ENCODE data around the gene SLC13A2. TPM values are rescaled to one million over a fixed set of nuclear protein-coding genes. Genes with fewer than 3 reads are reported as not detected.
"Not testable (repeated sequence)": the region's sequence is repeated elsewhere in the genome, so short reads cannot be mapped to it uniquely, and the experiment has no call there.

Gene SLC13A2
- polyA plus RNA-seq, 3 donors: 0.03 to 0.09 TPM; not detected in 1

DNA sequence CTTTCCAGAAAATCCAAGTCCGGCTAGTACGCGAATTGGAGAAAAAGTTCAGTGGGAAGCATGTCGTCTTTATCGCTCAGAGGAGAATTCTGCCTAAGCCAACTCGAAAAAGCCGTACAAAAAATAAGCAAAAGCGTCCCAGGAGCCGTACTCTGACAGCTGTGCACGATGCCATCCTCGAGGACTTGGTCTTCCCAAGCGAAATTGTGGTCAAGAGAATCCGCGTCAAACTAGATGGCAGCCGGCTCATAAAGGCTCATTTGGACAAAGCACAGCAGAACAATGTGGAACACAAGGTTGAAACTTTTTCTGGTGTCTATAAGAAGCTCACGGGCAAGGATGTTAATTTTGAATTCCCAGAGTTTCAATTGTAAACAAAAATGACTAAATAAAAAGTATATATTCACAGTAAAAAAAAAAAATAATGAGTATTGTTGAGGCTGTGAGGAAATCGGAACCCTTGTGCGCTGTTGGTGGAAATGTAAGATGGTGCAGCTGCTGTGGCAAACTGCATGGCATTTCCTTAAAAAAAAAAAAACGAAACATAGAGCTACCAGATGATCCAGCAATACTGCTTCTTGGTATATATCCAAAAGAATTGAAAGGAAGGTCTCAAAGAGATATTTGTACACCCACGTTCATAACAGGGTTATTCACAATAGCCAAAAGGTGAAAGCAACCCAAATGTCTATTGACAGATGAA lies 5.3 kb upstream of the SLC13A2 start:
- not testable (repeated sequence) for H3K27ac ChIP-seq (ENCODE audit: low read depth, low read length)
- 61 to 85% (median 72%) methylated on average over 15 to 18 of the region's 20 CpGs for WGBS, 3 donors

- no peak overlapping the region for H3K27ac ChIP-seq (ENCODE audit: low read depth, low read length)
Measured at GRCh38 chr17:28468781-28469180, 4.7 kb upstream of the SLC13A2 start.

DNA sequence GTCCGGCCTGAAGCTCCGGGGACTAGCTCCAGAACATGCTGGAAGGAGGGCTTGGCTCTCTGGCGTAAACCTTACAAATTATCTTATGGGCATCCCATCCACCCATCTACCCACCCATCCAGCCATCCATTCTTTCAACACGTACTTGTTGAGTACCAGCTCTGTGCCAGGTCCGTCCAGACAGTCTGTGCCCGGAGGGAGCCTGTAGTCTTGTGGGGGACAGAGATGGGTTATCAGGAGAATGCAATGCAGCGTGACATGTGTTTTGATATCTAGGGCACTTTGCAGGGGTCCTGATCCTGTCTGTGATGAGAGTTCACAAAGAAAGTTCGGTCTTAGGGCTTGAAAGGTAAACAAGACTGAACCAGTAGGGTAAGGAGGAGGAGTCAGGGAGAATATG lies 4.1 kb upstream of the SLC13A2 start:
- H3K27ac ChIP-seq (ENCODE audit: low read depth, low read length): no peak overlapping the region
- WGBS, 3 donors: 78 to 87% (median 83%) methylated on average over 8 of the region's 8 CpGs

DNA sequence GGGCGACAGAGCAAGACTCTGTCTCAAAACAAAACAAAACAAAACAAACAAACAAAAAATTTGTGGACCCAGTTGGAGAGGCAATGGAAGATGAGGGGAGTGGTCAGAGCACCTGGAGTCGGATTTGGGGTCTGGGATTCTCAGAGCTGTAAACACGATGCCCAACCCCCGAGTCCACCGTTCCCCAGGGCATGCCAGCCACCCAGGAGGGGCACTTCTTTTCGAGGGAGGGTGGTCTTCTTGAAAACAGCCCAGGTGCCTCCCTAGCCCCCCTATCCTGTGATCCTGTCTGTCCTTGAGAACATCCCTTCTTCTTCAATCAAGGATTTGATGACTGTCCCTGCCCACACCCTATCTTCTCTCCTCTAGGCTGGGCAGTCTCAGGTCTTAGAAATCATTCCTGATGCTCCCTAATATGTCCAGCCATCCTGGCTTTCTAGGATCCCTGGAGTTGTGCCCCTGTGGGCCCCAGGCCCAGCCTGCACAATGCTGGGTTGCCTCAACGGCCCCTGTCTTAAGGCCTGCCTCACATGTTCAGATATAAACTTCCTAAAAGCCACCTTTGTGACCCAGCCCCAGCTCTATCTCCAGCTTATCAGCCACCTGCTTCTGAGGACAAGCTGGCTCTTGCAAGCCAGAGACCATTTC lies 3.1 kb upstream of the SLC13A2 start:
- 76 to 80% (median 79%) methylated on average over 7 of the region's 7 CpGs for WGBS, 3 donors
- H3K27ac ChIP-seq (ENCODE audit: low read depth, low read length): no peak overlapping the region

DNA sequence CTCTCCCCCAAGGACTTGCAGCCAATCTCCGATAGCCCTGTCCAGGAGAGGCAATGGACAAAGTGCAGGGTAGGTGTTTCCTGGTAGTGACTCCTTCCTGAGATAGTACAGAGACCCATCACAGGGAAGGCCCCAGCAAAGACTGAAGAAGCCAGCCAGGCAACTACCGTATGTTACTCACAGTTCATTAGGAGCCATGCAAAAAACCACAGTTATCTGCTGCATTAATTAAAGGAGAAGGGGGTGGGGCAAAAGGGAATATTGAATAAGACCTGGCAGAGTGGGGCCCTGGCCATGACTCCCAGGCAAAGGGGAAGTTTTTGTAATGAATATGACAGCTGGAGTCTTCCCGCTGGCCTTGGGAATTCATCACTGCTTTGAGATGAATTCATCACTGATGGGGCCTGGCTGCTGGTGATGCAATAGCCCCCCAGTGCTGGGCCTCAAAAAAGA lies 2.5 kb upstream of the SLC13A2 start:
- WGBS, 3 donors: 31 to 59% (median 39%) methylated on average over 3 of the region's 3 CpGs
- no peak overlapping the region for H3K27ac ChIP-seq (ENCODE audit: low read depth, low read length)

GRCh38 chr17:28471531-28472342 lies 1.7 kb upstream of the SLC13A2 start:
- WGBS, 3 donors: 72 to 83% (median 73%) methylated on average over 15 of the region's 15 CpGs
- H3K27ac ChIP-seq (ENCODE audit: low read depth, low read length): no peak overlapping the region

DNA sequence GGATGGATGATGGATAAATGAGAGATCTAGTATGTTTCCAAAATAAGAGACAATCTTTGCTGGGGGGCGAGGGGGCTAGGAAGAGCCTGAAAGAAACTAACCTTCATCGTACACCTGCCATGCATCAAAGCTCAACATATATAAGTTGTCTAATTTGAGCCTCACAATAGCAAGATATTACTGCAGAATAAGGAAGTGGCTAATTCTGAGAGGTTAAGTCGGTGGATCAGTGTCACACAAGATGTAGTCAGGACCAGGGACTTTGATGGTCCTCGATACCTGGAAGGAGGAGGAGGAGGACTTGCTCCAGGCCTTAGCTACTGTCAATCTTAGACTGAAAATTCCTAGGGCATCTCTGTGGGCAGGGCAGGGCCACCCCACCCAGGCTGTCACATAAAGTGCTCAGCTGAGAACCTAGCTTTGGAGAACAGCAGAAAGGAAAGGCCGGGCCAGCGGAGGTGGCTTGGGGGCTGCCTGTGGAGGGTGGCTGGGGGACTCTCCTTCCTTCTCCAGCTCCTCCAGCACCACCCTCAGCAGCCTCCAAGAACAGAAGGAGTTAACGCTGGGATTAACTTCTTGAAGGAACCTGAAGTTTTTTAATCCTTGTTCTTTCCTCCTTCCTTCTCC lies 460 bp upstream of the SLC13A2 start:
- H3K27ac ChIP-seq (ENCODE audit: low read depth, low read length): no peak overlapping the region
- 83 to 97% (median 84%) methylated on average over 7 of the region's 7 CpGs for WGBS, 3 donors

- no peak overlapping the region for H3K27ac ChIP-seq (ENCODE audit: low read depth, low read length)
- WGBS, 3 donors: 86 to 94% (median 92%) methylated on average over 7 of the region's 7 CpGs
Measured at GRCh38 chr17:28474111-28474531, 677 bp downstream of the SLC13A2 start.

DNA sequence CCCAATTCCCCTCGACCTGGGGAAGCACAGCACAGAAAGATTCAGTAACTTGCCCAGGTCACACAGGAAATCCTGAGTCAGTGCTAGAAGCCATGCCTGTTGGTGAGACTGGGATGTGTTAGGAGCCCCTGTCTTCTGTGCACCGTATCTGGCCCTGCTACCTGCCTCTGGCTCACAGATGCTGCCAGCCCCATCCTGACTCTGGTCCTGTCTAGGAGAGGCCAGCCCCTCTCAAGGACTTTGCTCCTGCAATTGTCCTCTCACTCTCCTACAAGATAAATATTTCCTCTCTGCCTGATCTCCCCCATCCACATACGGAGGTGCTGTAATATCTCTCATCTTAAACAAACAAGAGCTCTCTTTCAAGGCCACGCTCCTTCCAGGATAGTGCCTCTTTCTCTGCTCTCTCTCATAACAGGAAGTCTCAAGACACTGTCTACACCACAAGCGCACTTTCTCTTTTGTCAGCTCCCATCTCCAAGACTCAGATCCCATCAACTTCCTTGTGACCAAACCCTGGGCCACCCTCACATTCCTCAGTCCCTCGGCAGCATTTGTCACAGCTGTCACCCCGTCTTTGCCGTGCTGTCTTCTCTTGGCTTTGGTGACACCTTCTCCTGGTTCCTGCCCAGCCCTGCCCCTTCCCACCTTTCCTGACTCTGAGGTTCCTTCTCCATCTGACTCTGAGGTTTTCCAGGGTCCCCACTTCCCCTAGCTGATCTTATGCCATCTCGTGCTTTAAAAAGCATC lies 1.9 kb downstream of the SLC13A2 start:
- WGBS, 3 donors: 36 to 42% (median 40%) methylated on average over 9 of the region's 9 CpGs
- no peak overlapping the region for H3K27ac ChIP-seq (ENCODE audit: low read depth, low read length)

DNA sequence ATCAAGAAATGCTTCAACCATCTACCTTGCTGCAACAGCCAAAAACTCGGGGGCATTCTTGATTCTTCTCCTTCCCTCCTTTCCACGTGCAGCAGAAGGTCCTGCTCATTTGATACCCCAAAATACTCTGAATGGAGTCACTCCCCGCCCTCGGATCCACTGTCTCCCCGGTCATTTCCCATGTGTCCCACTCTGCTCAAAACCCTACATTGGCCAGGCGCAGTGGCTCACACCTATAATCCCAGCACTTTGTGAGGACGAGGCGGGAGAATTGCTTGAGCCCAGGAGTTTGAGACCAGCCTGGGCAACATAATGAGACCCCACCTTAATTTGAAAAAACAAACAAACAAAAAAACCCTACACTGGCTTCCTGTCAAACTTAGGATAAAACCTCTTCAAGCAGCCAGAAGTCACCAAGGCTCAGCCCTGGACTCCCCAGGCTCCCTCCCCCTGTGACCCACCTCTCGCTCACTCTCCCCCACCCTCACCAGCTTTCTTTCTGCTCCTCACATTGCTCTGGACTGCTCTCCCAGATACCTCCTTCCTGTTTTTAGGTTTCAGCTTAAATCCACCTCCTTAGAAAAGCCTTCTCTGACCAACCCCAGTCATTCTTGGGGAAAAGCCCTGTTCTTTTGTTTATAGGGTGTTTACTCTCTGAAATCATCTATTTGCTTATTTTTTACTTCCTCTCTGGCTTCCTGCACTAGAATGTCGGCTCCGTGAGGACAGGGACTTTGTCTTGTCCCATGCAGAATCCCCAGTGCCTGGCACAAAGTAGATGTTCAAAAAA lies 2.8 kb downstream of the SLC13A2 start:
- H3K27ac ChIP-seq (ENCODE audit: low read depth, low read length): no peak overlapping the region
- 74 to 88% (median 79%) methylated on average over 11 of the region's 11 CpGs for WGBS, 3 donors

- no peak overlapping the region for H3K27ac ChIP-seq (ENCODE audit: low read depth, low read length)
- WGBS, 3 donors: 94 to 98% (median 95%) methylated on average over 7 of the region's 7 CpGs
Measured at GRCh38 chr17:28477928-28478327, 4.5 kb downstream of the SLC13A2 start.

GRCh38 chr17:28478712-28479615 lies 5.5 kb downstream of the SLC13A2 start:
- 64 to 79% (median 68%) methylated on average over 3 of the region's 3 CpGs for WGBS, 3 donors
- H3K27ac ChIP-seq (ENCODE audit: low read depth, low read length): no peak overlapping the region

DNA sequence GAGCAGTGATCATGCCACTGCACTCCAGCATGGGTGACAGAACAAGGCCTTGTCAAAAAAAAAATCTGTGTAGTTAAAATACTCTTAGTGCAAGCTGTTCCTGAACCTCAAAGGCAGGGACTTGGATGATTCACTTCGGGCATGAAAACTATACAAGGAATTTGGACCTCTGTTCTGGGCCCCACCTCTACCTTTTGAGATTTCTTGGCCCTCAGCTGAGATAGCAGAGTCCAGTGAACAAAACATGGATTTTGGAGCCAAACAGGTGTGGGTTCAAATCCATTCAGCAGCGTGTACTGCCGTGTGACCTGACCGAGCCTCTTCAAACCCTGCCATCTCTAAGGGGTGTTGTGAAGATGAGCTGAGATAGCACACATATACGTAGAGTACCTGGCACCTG lies 6.8 kb downstream of the SLC13A2 start:
- H3K27ac ChIP-seq (ENCODE audit: low read depth, low read length): no peak overlapping the region
- WGBS, 3 donors: 77 to 87% (median 77%) methylated on average over 5 of the region's 5 CpGs

- H3K27ac ChIP-seq (ENCODE audit: low read depth, low read length): no peak overlapping the region
- WGBS, 3 donors: 48 to 78% (median 70%) methylated on average over 10 of the region's 10 CpGs
Measured at GRCh38 chr17:28480799-28481571, 7.5 kb downstream of the SLC13A2 start.

- no peak overlapping the region for H3K27ac ChIP-seq (ENCODE audit: low read depth, low read length)
- 60 to 80% (median 76%) methylated on average over 10 of the region's 10 CpGs for WGBS, 3 donors
Measured at GRCh38 chr17:28482551-28483199, 9.2 kb downstream of the SLC13A2 start.
